ENCODE data around the gene CEBPB.

The CEBPB gene

GRCh38 chr20:50238081-50238800 is 47.6 kb downstream of the CEBPB start:
- H3K9ac ChIP-seq = no peak overlapping the region
- H3K4me3 ChIP-seq (ENCODE audit: low read depth, low read length) = no peak overlapping the region
- no peak overlapping the region for H3K27ac ChIP-seq
- no peak overlapping the region for H3K4me2 ChIP-seq (ENCODE audit: low read length)
- H3K4me1 ChIP-seq = no peaks in the 10 kb centered on the region
- no peak for TF ChIP-seq CTCF (IDR thresholded peaks at IDR 0.05)
- no peaks in the 10 kb centered on the region for H3K79me2 ChIP-seq
- H3K9me3 ChIP-seq (ENCODE audit: control insufficient read depth, low read length) = no peaks in the 10 kb centered on the region
- H3K36me3 ChIP-seq (ENCODE audit: control insufficient read depth, insufficient read depth, low read length) = no peaks in the 10 kb centered on the region
- H3K27me3 ChIP-seq (ENCODE audit: control insufficient read depth, insufficient read depth, low read length) = no peaks in the 10 kb centered on the region
- H2AFZ ChIP-seq = no peak overlapping the region

GRCh38 chr20:50240092-50240491 is 49.5 kb downstream of the CEBPB start:
- no peak overlapping the region for H3K9ac ChIP-seq
- H3K4me1 ChIP-seq = no peaks in the 10 kb centered on the region
- no peaks in the 10 kb centered on the region for H3K36me3 ChIP-seq (ENCODE audit: control insufficient read depth, insufficient read depth, low read length)
- H2AFZ ChIP-seq = no peak overlapping the region
- H3K79me2 ChIP-seq = no peaks in the 10 kb centered on the region
- H3K9me3 ChIP-seq (ENCODE audit: control insufficient read depth, low read length) = no peaks in the 10 kb centered on the region
- no peaks in the 10 kb centered on the region for H3K27me3 ChIP-seq (ENCODE audit: control insufficient read depth, insufficient read depth, low read length)
- H3K27ac ChIP-seq = no peak overlapping the region
- H3K4me3 ChIP-seq (ENCODE audit: low read depth, low read length) = no peak overlapping the region
- TF ChIP-seq CTCF (IDR thresholded peaks at IDR 0.05) = no peak
- H3K4me2 ChIP-seq (ENCODE audit: low read length) = no peak overlapping the region

DNA sequence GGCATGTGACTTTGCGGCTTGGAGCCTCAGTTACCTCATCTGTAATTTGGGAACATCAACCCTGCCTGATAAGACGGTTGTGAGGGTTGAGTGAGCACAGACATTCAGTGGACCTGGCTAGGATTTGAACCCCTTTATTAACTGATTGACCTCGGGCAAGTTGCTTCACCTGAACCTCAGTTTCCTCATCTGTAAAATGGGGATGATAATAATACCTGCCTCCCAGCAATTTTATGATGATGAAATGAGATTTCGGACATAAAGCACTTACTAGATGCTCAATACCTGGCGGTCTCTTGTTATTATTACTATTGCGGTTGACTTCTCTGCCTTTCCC is 51.5 kb downstream of the CEBPB start:
- H3K4me2 ChIP-seq (ENCODE audit: low read length) = no peak overlapping the region
- no peaks in the 10 kb centered on the region for H3K36me3 ChIP-seq (ENCODE audit: control insufficient read depth, insufficient read depth, low read length)
- no peaks in the 10 kb centered on the region for H3K79me2 ChIP-seq
- no peak overlapping the region for H3K27ac ChIP-seq
- no peak overlapping the region for H3K9ac ChIP-seq
- H3K27me3 ChIP-seq (ENCODE audit: control insufficient read depth, insufficient read depth, low read length) = no peaks in the 10 kb centered on the region
- H3K9me3 ChIP-seq (ENCODE audit: control insufficient read depth, low read length) = no peaks in the 10 kb centered on the region
- no peak overlapping the region for H2AFZ ChIP-seq
- no peaks in the 10 kb centered on the region for H3K4me1 ChIP-seq
- TF ChIP-seq CTCF (IDR thresholded peaks at IDR 0.05) = no peak
- H3K4me3 ChIP-seq (ENCODE audit: low read depth, low read length) = no peak overlapping the region

All from parathyroid adenoma (tissue), 2 donors.